Measurements from ENCODE around the gene TIGD6.

GRCh38 chr5:149948993-149949392 lies 51.5 kb downstream of the TIGD6 start:
- TF ChIP-seq CTCF (IDR thresholded peaks at IDR 0.05) (no peak), POLR2AphosphoS5 (IDR thresholded peaks at IDR 0.05) (no peak), POLR2A (IDR thresholded peaks at IDR 0.05) (no peak)

Measured in transverse colon (tissue), 4 donors.